ENCODE data around the gene SEMA5A.
A peak's percentile ranks its signal among the peaks of the same experiment; 100 is the strongest.

Gene SEMA5A

GRCh38 chr5:9547122-9547947 lies 1.5 kb upstream of the SEMA5A start:
- peak; percentile 65 for DNase-seq (ENCODE audit: low read depth)

GRCh38 chr5:9545136-9545991 lies 511 bp downstream of the SEMA5A start:
- DNase-seq (ENCODE audit: low read depth) = peak; percentile 36

GRCh38 chr5:9544502-9545135 lies 1.3 kb downstream of the SEMA5A start:
- DNase-seq (ENCODE audit: low read depth) = peak; percentile 89

- DNase-seq (ENCODE audit: low read depth) = no peak
Measured at GRCh38 chr5:9544056-9544455, 1.8 kb downstream of the SEMA5A start.

- peak; percentile 45 for DNase-seq (ENCODE audit: low read depth)
Measured at GRCh38 chr5:9543311-9543920, 2.5 kb downstream of the SEMA5A start.

- DNase-seq (ENCODE audit: low read depth) = peak; percentile 65
Measured at GRCh38 chr5:9540791-9541190, 5.1 kb downstream of the SEMA5A start.

- peak; percentile 17 for DNase-seq (ENCODE audit: low read depth)
Measured at GRCh38 chr5:9538504-9538903, 7.4 kb downstream of the SEMA5A start.

- no peak for DNase-seq (ENCODE audit: low read depth)
Measured at GRCh38 chr5:9537223-9538141, 8.4 kb downstream of the SEMA5A start.

- no peak for DNase-seq (ENCODE audit: low read depth)
Measured at GRCh38 chr5:9536717-9537116, 9.2 kb downstream of the SEMA5A start.

- DNase-seq (ENCODE audit: low read depth) = no peak
Measured at GRCh38 chr5:9534881-9535517, 10.9 kb downstream of the SEMA5A start.

GRCh38 chr5:9533562-9534364 lies 12.1 kb downstream of the SEMA5A start:
- DNase-seq (ENCODE audit: low read depth) = no peak

- DNase-seq (ENCODE audit: low read depth) = no peak
Measured at GRCh38 chr5:9533096-9533495, 12.8 kb downstream of the SEMA5A start.

- no peak for DNase-seq (ENCODE audit: low read depth)
Measured at GRCh38 chr5:9529513-9529912, 16.4 kb downstream of the SEMA5A start.

GRCh38 chr5:9529041-9529480 lies 16.8 kb downstream of the SEMA5A start:
- DNase-seq (ENCODE audit: low read depth) = no peak

- DNase-seq (ENCODE audit: low read depth) = no peak
Measured at GRCh38 chr5:9524941-9525340, 20.9 kb downstream of the SEMA5A start.

GRCh38 chr5:9523090-9523823 lies 22.6 kb downstream of the SEMA5A start:
- DNase-seq (ENCODE audit: low read depth) = peak; percentile 56

GRCh38 chr5:9519537-9519936 lies 26.3 kb downstream of the SEMA5A start:
- no peak for DNase-seq (ENCODE audit: low read depth)

- DNase-seq (ENCODE audit: low read depth) = peak; percentile 24
Measured at GRCh38 chr5:9516591-9516990, 29.3 kb downstream of the SEMA5A start.

- DNase-seq (ENCODE audit: low read depth) = no peak
Measured at GRCh38 chr5:9515436-9515835, 30.4 kb downstream of the SEMA5A start.

Measured in ELR (cell line).